Measurements from ENCODE around the gene TSEN2.

The TSEN2 gene

DNA sequence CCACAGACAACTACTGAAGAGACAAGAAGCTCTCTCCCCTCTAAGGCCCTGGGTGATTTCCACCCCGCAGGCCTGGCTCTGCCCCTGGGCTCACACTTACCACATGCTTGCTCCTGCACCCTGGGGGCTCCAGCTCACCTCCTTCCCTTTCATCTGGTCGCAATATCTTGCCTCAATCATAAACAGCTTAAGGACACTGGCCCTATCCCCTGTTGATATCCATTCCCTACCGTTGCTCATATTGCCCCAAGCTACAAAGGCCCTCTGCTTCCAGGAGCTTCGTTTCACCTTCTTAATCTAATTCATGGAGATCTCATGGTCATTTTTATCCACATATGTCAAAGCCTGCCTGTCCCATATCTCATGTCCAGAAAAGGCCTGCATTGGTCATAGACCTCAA is 46.0 kb upstream of the TSEN2 start:
- Histone ChIP-seq H3K27ac (replicated peaks; ENCODE audit: low read length) (no peak overlapping the region), H3K27me3 (ENCODE audit: control insufficient read depth in 3 of 3, insufficient read depth in 3 of 3, low read depth in 1 of 3, low read length in 3 of 3) (peaks cover 0 to 31% (median 0%) of the 10 kb centered on the region in 3 experiments), H2BK12ac (ENCODE audit: low read length) (no peak overlapping the region), H2BK15ac (ENCODE audit: low read length) (no peak overlapping the region), H3K4me2 (ENCODE audit: insufficient read depth, low read length, poor library complexity, severe bottlenecking) (no peak overlapping the region), H3K4me3 (ENCODE audit: low read length in 2 of 2) (no peak overlapping the region), H3K36me3 (replicated peaks in 1 of 2; ENCODE audit: control insufficient read depth in 2 of 2, insufficient read depth in 2 of 2, low read length in 2 of 2) (no peaks in the 10 kb centered on the region), H3K9ac (ENCODE audit: low read depth, low read length, poor library complexity) (no peak overlapping the region), H4K8ac (ENCODE audit: low read depth, low read length) (no peak overlapping the region), H2AFZ (ENCODE audit: low read length) (no peak overlapping the region), H3K9me3 (replicated peaks in 1 of 2; ENCODE audit: control insufficient read depth in 2 of 2, insufficient read depth in 1 of 2, low read depth in 1 of 2, low read length in 2 of 2) (no peaks in the 10 kb centered on the region), H3K23ac (ENCODE audit: low read depth, low read length, poor library complexity) (no peak overlapping the region), H2BK5ac (ENCODE audit: low read length) (no peak overlapping the region), H3K14ac (ENCODE audit: low read length) (no peak overlapping the region), H3K18ac (ENCODE audit: low read length) (no peak overlapping the region), H4K91ac (ENCODE audit: low read depth, low read length, poor library complexity) (no peak overlapping the region), H2BK120ac (ENCODE audit: low read depth, low read length) (no peak overlapping the region), H2AK5ac (ENCODE audit: low read depth, low read length) (no peak overlapping the region), H3K4me1 (ENCODE audit: control insufficient read depth in 2 of 2, insufficient read depth in 1 of 2, low read depth in 1 of 2, low read length in 2 of 2) (peaks cover 3 to 10% of the 10 kb centered on the region in 2 donors), H3K4ac (ENCODE audit: low read length) (no peak overlapping the region), H3K79me1 (ENCODE audit: low read depth, low read length) (no peaks in the 10 kb centered on the region)
- no peak for DNase-seq (ENCODE audit: low spot score)
- WGBS, 2 donors (ENCODE audit: extremely low coverage in 2 of 2, insufficient read length in 2 of 2, insufficient replicate concordance in 1 of 2) = no CpG with 5 or more reads among the region's 4 CpGs

- H3K27me3 ChIP-seq (ENCODE audit: control insufficient read depth in 3 of 3, insufficient read depth in 3 of 3, low read depth in 1 of 3, low read length in 3 of 3) = peaks cover 0 to 31% (median 0%) of the 10 kb centered on the region in 3 experiments
- no peak for DNase-seq (ENCODE audit: low spot score)
- H3K36me3 ChIP-seq (replicated peaks in 1 of 2; ENCODE audit: control insufficient read depth in 2 of 2, insufficient read depth in 2 of 2, low read length in 2 of 2) = no peaks in the 10 kb centered on the region
- no peak overlapping the region for H3K23ac ChIP-seq (ENCODE audit: low read depth, low read length, poor library complexity)
- H2AFZ ChIP-seq (ENCODE audit: low read length) = no peak overlapping the region
- no peaks in the 10 kb centered on the region for H3K9me3 ChIP-seq (replicated peaks in 1 of 2; ENCODE audit: control insufficient read depth in 2 of 2, insufficient read depth in 1 of 2, low read depth in 1 of 2, low read length in 2 of 2)
- no peak overlapping the region for H2BK5ac ChIP-seq (ENCODE audit: low read length)
- no peak overlapping the region for H4K8ac ChIP-seq (ENCODE audit: low read depth, low read length)
- no peak overlapping the region for H3K14ac ChIP-seq (ENCODE audit: low read length)
- no peak overlapping the region for H3K9ac ChIP-seq (ENCODE audit: low read depth, low read length, poor library complexity)
- no peak overlapping the region for H4K91ac ChIP-seq (ENCODE audit: low read depth, low read length, poor library complexity)
- H3K4me1 ChIP-seq (ENCODE audit: control insufficient read depth in 2 of 2, insufficient read depth in 1 of 2, low read depth in 1 of 2, low read length in 2 of 2) = peaks cover 3 to 11% of the 10 kb centered on the region in 2 donors
- no peak overlapping the region for H2BK15ac ChIP-seq (ENCODE audit: low read length)
- no peak overlapping the region for H3K4me2 ChIP-seq (ENCODE audit: insufficient read depth, low read length, poor library complexity, severe bottlenecking)
- H3K27ac ChIP-seq (replicated peaks; ENCODE audit: low read length) = no peak overlapping the region
- no CpG with 5 or more reads among the region's 11 CpGs for WGBS, 2 donors (ENCODE audit: extremely low coverage in 2 of 2, insufficient read length in 2 of 2, insufficient replicate concordance in 1 of 2)
- no peak overlapping the region for H3K18ac ChIP-seq (ENCODE audit: low read length)
- no peak overlapping the region for H2AK5ac ChIP-seq (ENCODE audit: low read depth, low read length)
- no peak overlapping the region for H3K4ac ChIP-seq (ENCODE audit: low read length)
- no peaks in the 10 kb centered on the region for H3K79me1 ChIP-seq (ENCODE audit: low read depth, low read length)
- no peak overlapping the region for H2BK12ac ChIP-seq (ENCODE audit: low read length)
- H3K4me3 ChIP-seq (ENCODE audit: low read length in 2 of 2) = no peak overlapping the region
- H2BK120ac ChIP-seq (ENCODE audit: low read depth, low read length) = no peak overlapping the region
Measured at GRCh38 chr3:12439161-12439940, 44.9 kb upstream of the TSEN2 start.

- H4K8ac ChIP-seq (ENCODE audit: low read depth, low read length) = no peak overlapping the region
- no peak overlapping the region for H3K4ac ChIP-seq (ENCODE audit: low read length)
- peak overlapping the region; percentile 38 for H3K23ac ChIP-seq (ENCODE audit: low read depth, low read length, poor library complexity)
- no peak overlapping the region for H4K91ac ChIP-seq (ENCODE audit: low read depth, low read length, poor library complexity)
- H3K4me3 ChIP-seq (ENCODE audit: low read length in 2 of 2) = no peak overlapping the region
- H3K14ac ChIP-seq (ENCODE audit: low read length) = no peak overlapping the region
- H3K4me1 ChIP-seq (ENCODE audit: control insufficient read depth in 2 of 2, insufficient read depth in 1 of 2, low read depth in 1 of 2, low read length in 2 of 2) = peaks cover 3 to 20% of the 10 kb centered on the region in 2 donors
- H2BK120ac ChIP-seq (ENCODE audit: low read depth, low read length) = no peak overlapping the region
- H3K4me2 ChIP-seq (ENCODE audit: insufficient read depth, low read length, poor library complexity, severe bottlenecking) = no peak overlapping the region
- no peak overlapping the region for H2BK5ac ChIP-seq (ENCODE audit: low read length)
- peak overlapping the region; percentile 59 for H2AFZ ChIP-seq (ENCODE audit: low read length)
- H3K27me3 ChIP-seq (ENCODE audit: control insufficient read depth in 3 of 3, insufficient read depth in 3 of 3, low read depth in 1 of 3, low read length in 3 of 3) = peaks cover 0 to 36% (median 0%) of the 10 kb centered on the region in 3 experiments
- no peak overlapping the region for H2AK5ac ChIP-seq (ENCODE audit: low read depth, low read length)
- H2BK12ac ChIP-seq (ENCODE audit: low read length) = peak overlapping the region; percentile 28
- no peak overlapping the region for H2BK15ac ChIP-seq (ENCODE audit: low read length)
- H3K9ac ChIP-seq (ENCODE audit: low read depth, low read length, poor library complexity) = peak overlapping the region; percentile 40
- H3K36me3 ChIP-seq (replicated peaks in 1 of 2; ENCODE audit: control insufficient read depth in 2 of 2, insufficient read depth in 2 of 2, low read length in 2 of 2) = no peaks in the 10 kb centered on the region
- DNase-seq (ENCODE audit: low spot score) = no peak
- no peak overlapping the region for H3K27ac ChIP-seq (replicated peaks; ENCODE audit: low read length)
- H3K79me1 ChIP-seq (ENCODE audit: low read depth, low read length) = no peaks in the 10 kb centered on the region
- no CpG with 5 or more reads among the region's 21 CpGs for WGBS, 2 donors (ENCODE audit: extremely low coverage in 2 of 2, insufficient read length in 2 of 2, insufficient replicate concordance in 1 of 2)
- H3K18ac ChIP-seq (ENCODE audit: low read length) = peak overlapping the region; percentile 73
- H3K9me3 ChIP-seq (replicated peaks in 1 of 2; ENCODE audit: control insufficient read depth in 2 of 2, insufficient read depth in 1 of 2, low read depth in 1 of 2, low read length in 2 of 2) = no peaks in the 10 kb centered on the region
Measured at GRCh38 chr3:12440927-12441714, 43.2 kb upstream of the TSEN2 start.
